ENCODE results near the gene SH3BP5. TPM values are rescaled to one million over a fixed set of nuclear protein-coding genes. Genes with fewer than 3 reads are reported as not detected.

SH3BP5 gene
- total RNA-seq, 1 experiment from 2014 or later, result 20.3 TPM

DNA sequence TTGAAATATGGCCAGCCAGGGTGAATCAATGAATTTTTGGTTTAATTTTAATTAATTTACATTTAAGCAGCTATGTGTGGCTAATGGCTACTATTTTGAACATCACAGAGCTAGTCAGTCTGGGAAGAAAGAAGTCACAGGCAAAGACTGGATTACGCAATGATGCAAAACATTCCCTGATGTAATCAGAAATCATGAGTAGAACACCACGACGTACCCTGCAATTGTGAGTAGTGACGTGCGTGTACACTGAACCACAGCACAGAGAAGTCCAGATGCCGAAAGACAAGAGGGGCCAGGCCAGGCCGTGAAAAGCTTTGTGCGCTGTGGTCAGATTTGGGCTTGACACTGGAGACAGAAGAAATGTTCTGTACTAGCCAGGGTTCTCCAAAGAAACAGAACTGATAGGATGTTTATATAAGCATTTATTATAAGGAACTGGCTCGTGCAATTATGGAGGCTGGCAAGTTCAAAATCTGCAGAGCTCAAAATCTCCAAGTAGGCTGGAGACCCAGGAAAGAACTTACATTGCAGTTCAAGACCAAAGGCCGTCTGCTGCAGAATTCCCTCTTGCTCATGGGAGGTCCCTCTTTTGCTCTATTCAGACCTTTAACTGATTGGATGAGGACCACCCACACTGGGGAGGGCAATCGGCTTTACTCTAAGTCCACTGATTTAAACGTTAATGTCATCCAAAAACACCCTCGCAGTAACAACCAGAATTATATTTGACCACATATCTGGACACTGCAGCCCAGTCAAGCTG is 44.6 kb downstream of the SH3BP5 start:
- no peak for TF ChIP-seq EZH2 (IDR thresholded peaks at IDR 0.05; ENCODE audit: borderline replicate concordance, low read depth, low read length, poor library complexity, severe bottlenecking)
- TF ChIP-seq, protein P1, sequence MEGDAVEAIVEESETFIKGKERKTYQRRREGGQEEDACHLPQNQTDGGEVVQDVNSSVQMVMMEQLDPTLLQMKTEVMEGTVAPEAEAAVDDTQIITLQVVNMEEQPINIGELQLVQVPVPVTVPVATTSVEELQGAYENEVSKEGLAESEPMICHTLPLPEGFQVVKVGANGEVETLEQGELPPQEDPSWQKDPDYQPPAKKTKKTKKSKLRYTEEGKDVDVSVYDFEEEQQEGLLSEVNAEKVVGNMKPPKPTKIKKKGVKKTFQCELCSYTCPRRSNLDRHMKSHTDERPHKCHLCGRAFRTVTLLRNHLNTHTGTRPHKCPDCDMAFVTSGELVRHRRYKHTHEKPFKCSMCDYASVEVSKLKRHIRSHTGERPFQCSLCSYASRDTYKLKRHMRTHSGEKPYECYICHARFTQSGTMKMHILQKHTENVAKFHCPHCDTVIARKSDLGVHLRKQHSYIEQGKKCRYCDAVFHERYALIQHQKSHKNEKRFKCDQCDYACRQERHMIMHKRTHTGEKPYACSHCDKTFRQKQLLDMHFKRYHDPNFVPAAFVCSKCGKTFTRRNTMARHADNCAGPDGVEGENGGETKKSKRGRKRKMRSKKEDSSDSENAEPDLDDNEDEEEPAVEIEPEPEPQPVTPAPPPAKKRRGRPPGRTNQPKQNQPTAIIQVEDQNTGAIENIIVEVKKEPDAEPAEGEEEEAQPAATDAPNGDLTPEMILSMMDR (conservative IDR thresholded peaks at IDR 0.05; ENCODE audit: low read depth, low read length), result no peak
- ChIA-PET CTCF (no interaction called here), POLR2A (ENCODE audit: low non-redundant PET) (no interaction called here)
- DNase-seq (ENCODE audit: low spot score), result no peak
- no TSS peak for BruUV-seq (replicated peaks)
- no peaks in the 10 kb centered on the region for H3K36me3 ChIP-seq (ENCODE audit: insufficient read depth, low read length, poor library complexity, severe bottlenecking)
- peaks cover 29% of the 10 kb centered on the region for H3K4me1 ChIP-seq (ENCODE audit: insufficient read depth, low read length, poor library complexity, severe bottlenecking)
- no peak overlapping the region for H3K27ac ChIP-seq (ENCODE audit: low read depth, low read length, poor library complexity, severe bottlenecking)
- H3K27me3 ChIP-seq (replicated peaks; ENCODE audit: insufficient read depth, low read depth, low read length, poor library complexity), result no peaks in the 10 kb centered on the region
- intact Hi-C loops (cut with micrococcal nuclease; ENCODE audit: unreplicated experiment), result no loop called here
- H3K4me3 ChIP-seq (ENCODE audit: low read depth, low read length, poor library complexity, severe bottlenecking), result no peak overlapping the region
- no peaks in the 10 kb centered on the region for H3K9me3 ChIP-seq (ENCODE audit: low read depth, low read length, poor library complexity, severe bottlenecking)

DNA sequence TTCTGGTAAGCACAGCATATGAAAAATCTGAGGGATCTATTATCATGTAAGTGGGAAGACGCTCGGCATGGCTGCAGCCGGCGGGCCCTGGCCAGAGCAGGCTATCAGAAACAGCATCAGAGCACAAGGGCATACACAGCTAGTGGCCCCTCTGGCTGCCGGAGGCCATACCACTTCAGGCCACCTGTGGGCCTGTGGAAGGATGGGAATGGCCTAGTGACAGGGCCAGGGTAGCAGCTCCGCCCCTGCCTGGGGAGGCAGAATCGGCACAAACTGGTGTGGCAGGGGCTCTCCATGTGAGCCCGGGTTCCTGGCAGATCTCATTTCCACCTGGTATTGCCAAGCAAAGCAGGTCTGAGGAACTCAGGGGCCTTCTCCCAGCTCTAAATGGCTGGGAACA is 46.4 kb downstream of the SH3BP5 start:
- DNase-seq (ENCODE audit: low spot score), result no peak

DNA sequence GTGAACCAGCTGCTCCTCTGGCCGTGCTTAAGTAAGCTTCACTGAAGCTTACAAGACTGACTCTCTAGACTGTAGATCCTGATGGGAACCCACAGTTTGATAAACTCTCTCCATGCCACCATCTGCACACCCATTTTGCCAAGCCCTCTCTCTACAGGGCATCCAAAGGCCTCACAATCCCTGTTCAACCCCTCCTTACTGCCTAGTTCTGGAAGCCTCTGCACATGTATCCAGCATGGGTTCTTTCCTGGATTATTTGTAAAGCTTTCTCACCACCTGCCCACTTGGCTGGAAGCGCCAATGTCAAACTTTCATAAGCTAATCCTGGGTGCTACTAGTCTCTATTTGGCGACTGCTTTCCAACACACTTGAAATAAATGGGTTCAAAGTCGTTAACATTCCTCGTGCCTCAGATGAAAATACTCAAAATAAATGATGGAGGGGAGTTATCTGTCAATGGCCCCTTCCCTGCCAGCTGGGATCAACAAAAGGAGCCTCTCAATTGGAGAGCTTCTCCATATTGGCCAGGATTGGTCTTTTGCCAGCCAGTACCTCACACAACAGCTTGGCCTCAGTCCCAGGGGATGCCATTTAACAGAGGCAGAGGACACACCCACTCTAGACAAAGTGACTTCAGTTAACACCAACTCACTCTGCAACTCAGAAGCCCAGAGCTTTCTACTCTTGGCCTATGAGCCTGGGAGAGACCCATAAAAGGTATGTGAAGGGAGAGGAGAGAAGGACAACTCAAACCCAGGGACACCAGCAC is 48.1 kb downstream of the SH3BP5 start:
- CTCF ChIA-PET, result no interaction called here
- H3K4me3 ChIP-seq (ENCODE audit: low read depth, low read length, poor library complexity, severe bottlenecking), result no peak overlapping the region
- peak; percentile 89 for DNase-seq (ENCODE audit: low spot score)
- H3K36me3 ChIP-seq (ENCODE audit: insufficient read depth, low read length, poor library complexity, severe bottlenecking), result no peaks in the 10 kb centered on the region
- intact Hi-C loops (cut with micrococcal nuclease; ENCODE audit: unreplicated experiment), result no loop called here
- no peaks in the 10 kb centered on the region for H3K9me3 ChIP-seq (ENCODE audit: low read depth, low read length, poor library complexity, severe bottlenecking)
- no TSS peak for BruUV-seq (replicated peaks)
- no peak overlapping the region for H3K27ac ChIP-seq (ENCODE audit: low read depth, low read length, poor library complexity, severe bottlenecking)
- H3K27me3 ChIP-seq (replicated peaks; ENCODE audit: insufficient read depth, low read depth, low read length, poor library complexity), result no peaks in the 10 kb centered on the region
- TF ChIP-seq EZH2 (IDR thresholded peaks at IDR 0.05; ENCODE audit: borderline replicate concordance, low read depth, low read length, poor library complexity, severe bottlenecking), result no peak
- TF ChIP-seq, protein P1 (conservative IDR thresholded peaks at IDR 0.05; ENCODE audit: low read depth, low read length), result no peak
- H3K4me1 ChIP-seq (ENCODE audit: insufficient read depth, low read length, poor library complexity, severe bottlenecking), result peaks cover 18% of the 10 kb centered on the region
- POLR2A ChIA-PET (ENCODE audit: low non-redundant PET), result no interaction called here

More for the DNA sequence above, 46.4 kb downstream of the SH3BP5 start:
- Histone ChIP-seq H3K9me3 (ENCODE audit: low read depth, low read length, poor library complexity, severe bottlenecking) (no peaks in the 10 kb centered on the region), H3K4me1 (ENCODE audit: insufficient read depth, low read length, poor library complexity, severe bottlenecking) (peaks cover 18% of the 10 kb centered on the region), H3K36me3 (ENCODE audit: insufficient read depth, low read length, poor library complexity, severe bottlenecking) (no peaks in the 10 kb centered on the region), H3K27me3 (replicated peaks; ENCODE audit: insufficient read depth, low read depth, low read length, poor library complexity) (no peaks in the 10 kb centered on the region), H3K27ac (ENCODE audit: low read depth, low read length, poor library complexity, severe bottlenecking) (no peak overlapping the region), H3K4me3 (ENCODE audit: low read depth, low read length, poor library complexity, severe bottlenecking) (no peak overlapping the region)
- ChIA-PET POLR2A (ENCODE audit: low non-redundant PET) (no interaction called here), CTCF (no interaction called here)
- no TSS peak for BruUV-seq (replicated peaks)
- intact Hi-C loops (cut with micrococcal nuclease; ENCODE audit: unreplicated experiment), result no loop called here
- TF ChIP-seq, protein P1 (conservative IDR thresholded peaks at IDR 0.05; ENCODE audit: low read depth, low read length), result no peak
- no peak for TF ChIP-seq EZH2 (IDR thresholded peaks at IDR 0.05; ENCODE audit: borderline replicate concordance, low read depth, low read length, poor library complexity, severe bottlenecking)
